GM18502 (cell line): ENCODE measurements around the gene TMEM250.

Experiments used
- ATAC-seq: cut with Tn5 transposase; IDR thresholded peaks from one replicate; pipeline ENCODE4 v1.9.1; 2021; ENCODE audit warnings: mild to moderate bottlenecking; ENCODE audit not compliant: unreplicated experiment, poor library complexity

Gene TMEM250

GRCh38 chr9:136098210-136098609, 20.5 kb downstream of the TMEM250 start:
- ATAC-seq = no peak

DNA sequence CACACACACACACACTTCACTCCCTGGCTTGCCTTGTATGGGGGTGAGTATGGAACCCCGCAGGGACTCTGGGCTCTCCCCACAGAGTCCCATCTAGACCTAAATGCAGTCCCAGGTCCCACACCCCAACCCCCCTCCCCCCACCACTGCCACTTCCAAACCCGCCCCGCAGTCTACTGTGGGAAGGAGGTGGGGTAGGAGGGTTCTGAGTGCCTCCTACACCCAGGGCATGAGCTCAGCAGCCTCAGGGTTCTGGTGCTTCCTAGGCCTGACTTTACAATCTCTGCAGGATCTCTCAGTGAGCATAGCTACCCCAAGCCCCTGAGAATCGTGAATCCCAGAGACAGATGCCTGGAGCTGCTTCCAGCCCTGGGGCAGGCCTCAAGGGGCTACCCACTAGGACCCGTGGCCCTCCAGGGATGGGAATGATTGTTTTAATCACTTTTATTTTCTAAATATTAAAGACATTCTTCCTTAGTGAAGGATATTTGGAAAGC, 22.1 kb downstream of the TMEM250 start:
- no peak for ATAC-seq

DNA sequence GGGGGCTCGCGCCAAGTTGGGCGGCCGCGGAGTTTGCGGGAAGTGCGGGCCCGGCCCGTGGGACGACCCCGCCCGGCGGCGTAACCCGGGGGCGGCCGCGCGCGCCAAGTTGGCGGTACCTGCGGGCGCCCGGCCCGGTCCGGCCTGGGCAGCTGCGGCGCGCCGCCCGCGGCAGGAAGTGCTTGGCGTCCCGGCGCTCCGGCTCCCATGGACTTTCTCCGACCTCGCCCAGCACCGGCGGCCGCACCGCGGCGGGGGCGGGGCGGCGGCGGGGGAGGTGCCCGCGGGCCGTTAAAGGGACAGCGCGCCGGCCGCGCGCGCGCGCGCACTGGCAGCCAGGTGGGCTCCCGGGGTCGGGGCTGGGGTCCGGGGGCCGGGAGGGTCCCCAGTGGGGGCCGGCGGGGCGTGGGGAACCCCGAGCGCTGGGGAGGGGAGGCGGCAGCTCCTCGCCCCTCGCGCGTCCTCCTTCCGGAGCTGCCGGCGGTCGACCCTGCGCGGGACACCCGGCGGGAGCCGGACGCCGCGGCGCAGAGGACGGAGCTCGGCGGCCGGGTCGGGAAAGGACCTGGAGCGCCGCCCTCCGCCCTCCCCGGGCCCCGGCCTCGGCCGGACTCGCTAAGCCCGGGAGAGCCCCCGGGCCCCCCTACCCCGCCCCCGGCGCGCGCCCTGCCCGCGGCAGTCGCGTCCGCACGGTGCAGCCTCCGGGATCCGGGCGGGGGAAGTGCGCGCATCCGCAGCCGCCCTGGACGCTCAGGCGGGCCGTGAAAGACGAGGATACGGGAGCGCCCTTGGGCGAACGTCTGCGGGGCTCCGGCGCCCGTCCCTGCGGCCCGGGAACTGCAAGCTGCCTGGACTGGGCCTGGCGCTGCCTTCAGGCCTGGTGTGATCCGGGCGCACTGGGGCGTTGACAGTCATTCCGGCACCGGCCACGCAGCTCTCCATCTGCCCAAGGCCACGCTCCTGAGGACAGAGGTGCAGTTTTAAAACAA, 23.3 kb downstream of the TMEM250 start, which contains the start of gene NACC2:
TSS of gene NACC2 (minus strand) at position 220 of the 989 bp plus-strand sequence. CDS start 44,768 bp downstream, outside the sequence.
- ATAC-seq = no peak

DNA sequence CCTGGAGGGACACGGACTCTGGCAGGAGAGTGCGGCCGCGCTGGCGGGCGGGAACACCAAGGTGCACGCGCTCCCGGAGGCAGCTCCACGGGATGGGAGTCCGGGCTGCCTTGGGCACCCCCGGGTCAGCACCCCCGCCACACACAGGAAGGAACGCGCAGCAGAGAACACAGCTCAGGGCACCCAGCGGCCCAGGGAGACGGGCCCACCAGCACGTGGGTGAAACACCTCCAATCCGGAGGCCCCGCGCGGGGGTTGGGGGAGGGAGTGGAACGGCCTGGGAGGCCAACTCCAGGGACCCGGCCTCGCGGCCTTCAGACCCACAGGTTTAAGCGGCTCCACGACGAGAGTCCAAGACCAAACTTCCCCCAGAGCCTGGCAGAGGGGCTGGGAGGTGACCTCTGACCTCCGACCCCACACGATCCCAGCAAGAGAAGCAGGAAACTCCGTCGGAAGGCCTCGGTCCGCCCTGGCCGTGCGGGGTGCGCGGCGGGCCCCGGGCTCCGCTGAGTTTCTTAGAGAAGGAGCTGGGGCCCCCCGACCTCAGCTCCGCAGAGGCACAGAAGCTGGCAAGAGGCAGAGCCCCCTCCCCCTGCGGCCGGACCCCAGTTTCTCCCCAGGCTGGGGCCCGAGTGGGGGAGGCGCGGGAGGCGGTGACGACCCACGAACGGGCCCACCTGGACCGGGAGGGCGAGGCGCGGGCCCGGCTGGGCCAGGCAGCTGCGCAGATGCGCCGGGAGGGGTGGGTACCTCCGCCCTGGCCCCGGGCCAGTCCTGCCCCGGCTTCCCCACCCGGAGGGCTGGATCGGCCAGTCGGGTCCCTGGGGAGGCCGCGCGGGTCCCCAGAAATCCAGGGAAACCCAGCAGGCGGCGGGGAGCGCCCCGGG, 24.4 kb downstream of the TMEM250 start:
- ATAC-seq = no peak

DNA sequence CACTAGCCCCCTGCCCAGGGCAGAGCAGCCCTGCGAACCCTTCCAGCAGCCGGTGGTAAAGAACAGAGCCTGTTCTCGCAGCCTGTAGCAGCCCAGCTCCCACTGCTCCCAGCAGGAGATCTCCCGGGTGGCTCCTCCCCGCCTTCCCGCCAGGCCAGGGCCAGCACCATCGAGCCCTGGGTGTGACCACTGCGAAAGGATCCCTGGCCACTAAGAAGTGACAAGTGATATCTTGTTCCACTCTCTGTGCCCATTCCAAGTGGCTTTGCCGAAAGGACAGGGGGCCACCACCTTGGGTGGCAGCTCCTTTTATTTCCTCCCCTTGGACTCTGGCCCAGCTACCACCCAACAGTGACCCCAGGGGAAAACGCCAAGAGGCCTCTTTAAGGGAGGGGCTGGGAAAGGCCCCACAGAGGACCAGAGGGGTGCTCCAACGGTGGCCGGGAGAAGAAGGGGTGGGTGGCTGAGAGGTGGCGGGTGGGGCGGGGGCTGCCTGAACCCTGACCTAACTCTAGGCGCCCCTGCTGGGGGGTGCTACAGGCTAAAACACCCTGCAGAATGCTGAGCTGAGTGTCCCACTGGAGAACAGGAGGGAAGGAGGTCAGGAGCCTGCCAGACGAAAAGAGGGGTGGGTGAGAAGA, 25.2 kb downstream of the TMEM250 start:
- ATAC-seq = no peak

DNA sequence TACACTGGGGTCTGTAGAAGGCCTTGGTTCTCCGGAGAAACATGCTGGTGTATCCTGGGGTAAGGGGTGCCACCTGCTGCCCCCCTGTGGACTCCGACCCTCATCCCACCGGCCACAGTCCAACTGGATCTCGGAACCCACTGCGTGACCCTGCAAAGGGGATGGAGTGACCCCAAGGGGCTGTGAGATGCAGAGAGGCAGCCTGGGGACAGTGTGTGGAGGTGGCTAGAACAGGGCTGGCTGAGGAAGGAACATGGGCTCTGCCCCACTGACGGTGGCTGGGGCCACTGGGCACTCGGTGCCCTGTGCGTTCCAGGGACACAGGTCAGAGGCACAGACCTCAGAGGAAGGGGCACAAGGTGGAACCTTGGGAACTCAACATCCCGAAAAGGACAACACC, 25.9 kb downstream of the TMEM250 start:
- no peak for ATAC-seq

GRCh38 chr9:136092353-136092650, 26.4 kb downstream of the TMEM250 start:
- ATAC-seq = no peak

- ATAC-seq = no peak
Observed at GRCh38 chr9:136091582-136092352, 26.9 kb downstream of the TMEM250 start.

GRCh38 chr9:136090768-136091581, 27.7 kb downstream of the TMEM250 start:
- ATAC-seq = no peak

DNA sequence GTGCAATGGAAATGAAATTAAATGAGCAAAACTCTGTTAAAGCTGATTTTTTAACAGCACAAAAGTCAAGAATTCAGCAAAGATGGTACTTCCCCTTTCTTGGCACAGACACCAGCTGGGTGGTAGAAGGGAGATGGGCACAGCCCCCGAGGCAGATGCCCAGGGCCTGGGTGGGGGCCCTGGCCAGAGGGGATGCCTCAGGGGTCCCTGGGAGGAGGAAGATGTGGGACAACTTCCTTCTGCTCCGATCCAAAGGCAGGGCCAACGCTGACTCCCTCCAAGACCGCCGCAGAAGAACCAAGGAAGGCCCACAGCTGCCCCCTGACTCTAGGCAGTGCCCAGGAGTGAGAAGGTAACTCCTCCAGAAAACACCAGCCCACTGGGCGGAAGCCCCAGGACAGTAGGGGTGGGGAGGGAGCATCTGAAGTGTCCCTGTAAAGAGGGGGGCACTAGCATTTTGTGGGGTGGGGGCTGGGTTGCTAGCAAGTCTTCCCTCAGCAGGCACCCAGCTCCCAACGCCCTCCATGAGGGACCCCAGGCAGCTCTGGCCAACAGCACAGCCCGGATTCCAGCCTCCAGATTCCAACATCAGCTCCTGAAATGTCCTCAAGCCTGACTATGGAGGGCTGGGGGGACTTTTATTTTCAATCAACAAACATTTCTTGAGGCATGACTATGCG, 28.5 kb downstream of the TMEM250 start:
- no peak for ATAC-seq

DNA sequence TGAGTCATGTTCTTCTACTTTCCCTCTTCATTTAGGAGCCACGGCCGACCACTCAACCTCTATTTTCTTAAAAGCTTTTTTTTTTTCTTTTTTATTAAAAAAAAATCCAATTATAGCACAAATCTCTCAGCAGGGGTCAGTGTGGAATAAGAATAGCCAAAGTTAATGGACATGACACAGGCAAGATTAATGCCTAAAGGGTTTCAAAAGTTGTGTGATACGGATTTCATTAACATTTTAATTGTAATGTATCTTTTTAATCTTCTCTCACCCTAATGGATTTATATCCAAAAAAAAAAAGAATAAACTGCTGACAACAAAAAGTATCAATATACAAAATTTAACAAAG, 29.0 kb downstream of the TMEM250 start:
- ATAC-seq = no peak

DNA sequence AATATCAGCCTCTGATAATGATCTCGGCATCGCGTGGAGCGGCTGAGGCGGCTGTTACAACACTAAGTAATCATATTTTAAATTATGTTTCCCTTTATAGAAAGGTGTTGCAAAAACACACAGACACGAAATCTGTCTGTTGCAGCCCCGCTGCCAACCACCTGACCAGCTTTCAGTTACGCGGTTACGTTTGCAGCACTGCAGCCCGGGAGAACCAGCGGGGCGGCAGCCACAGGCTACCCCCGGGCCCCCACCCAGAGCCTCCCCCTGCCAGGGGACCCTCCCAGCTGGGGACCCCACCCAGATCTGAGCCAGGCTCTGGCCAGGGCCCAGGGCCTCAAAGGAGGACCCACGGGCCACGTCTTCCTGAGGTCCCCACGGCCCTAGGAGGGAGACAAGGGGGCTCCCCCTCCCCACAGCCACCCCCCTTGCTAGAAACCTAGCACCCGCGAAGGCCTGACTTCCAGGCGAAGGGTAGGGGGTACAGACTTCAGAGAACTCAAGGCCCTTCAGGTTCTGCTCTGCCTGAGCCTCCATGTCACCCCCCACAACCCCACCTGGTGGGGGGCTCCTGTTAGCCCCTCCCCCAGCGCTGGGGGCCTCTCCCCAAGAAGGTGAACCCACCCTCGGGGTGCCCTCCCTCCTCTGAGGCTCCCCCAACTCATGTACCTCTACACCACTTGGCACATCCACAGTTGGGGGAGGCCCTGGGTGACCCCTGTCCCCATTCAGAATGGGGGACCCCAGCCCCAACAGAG, 29.6 kb downstream of the TMEM250 start:
- no peak for ATAC-seq

DNA sequence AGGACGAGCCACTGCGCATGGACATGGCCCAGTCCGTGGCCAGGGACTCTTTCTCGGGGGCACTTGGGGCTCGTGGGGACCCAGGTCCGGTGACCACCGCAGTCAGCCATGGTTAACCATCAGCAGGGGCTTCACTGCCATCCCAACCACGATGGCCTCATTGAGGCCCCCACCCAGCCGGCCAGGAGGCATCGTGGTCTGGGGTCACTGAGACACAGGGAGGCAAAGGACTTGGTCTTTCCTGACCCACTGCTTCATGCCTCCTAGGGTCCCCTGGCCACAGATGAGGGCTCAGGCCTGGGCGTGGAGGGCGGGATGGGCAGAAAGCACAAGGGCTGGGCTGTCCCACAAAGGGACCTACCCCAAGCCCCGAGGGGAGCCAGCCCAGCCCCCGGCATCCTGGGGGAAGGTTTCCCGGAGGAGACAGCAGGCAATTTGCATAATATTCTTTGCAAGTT, 30.2 kb downstream of the TMEM250 start:
- ATAC-seq = no peak

DNA sequence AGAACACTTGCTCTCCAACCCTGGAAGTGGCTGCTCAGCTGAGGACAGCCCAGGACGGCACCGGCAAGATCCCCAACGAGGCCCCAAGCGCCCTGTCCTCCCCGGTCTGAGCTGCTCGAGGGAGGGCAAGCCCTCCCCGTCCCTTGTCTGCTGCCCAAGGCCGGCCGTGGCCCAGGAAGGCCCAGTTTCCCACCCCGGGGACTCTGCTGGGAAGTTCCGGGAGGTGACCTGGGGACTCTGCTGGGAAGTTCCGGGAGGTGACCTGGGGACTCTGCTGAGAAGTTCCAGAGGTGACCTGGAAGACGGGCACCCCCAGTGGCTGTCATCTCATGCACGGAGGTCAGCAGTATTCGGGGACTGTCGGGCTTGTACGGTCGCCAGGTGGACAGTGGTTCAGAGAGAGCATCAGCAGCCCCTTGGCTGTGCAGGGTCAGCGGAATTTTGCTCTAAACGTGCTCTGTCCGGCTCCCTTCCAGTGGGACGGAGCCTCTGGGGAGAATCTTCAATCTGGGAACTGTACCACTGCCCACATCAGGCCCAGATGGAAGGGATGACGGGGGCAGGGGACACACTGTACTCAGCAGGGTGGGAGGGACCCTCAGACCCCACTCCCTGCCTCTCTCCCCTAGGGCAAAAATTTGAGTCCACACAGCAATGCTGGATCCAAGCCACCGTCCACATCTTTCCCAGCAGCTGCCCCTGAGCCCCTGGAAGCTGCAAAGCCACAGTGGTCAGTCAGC, 30.8 kb downstream of the TMEM250 start:
- ATAC-seq = no peak

- ATAC-seq = no peak
Observed at GRCh38 chr9:136086951-136087740, 31.5 kb downstream of the TMEM250 start.

DNA sequence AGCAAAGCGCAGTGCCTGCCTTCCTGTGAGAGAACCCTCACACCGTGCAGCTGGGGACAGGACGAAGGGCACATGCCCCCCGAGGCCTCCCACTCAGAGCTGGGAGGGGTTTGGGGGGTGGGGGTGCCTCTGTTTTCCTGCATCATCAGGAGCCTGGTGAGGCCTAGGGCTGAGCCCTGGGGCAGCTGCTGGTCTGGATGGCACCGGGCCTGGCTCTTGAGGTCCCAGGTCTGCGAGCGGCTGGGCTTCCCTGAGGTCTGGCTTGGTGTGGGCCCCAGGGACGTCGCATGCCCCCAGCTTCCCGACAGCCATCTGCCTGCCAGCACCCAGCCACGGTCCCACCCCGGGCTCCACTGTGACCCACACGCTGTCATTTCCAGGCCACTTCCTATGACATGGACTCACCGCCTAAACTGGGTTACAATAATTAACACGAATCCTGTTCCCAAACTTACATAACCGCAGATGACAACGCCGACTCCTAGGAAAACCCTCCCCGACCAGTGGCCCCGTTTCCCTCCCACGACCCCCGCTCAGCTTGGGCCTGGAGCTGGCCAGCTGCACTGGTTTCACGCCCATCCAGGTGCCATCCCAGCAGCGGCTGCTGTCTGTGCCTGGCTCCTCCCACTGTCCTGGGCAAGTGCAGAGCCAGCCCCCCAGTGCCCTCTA, 32.3 kb downstream of the TMEM250 start:
- no peak for ATAC-seq
